HG03064 (cell line): ENCODE data around the gene SYCP2L.
"Not testable (repeated sequence)": the region's sequence is repeated elsewhere in the genome, so short reads cannot be mapped to it uniquely, and the experiment has no call there.

Source experiments
- ATAC-seq: cut with Tn5 transposase; IDR thresholded peaks from one replicate; pipeline ENCODE4 v1.9.1; 2021; ENCODE audit warnings: low read depth; ENCODE audit not compliant: unreplicated experiment

The SYCP2L gene

DNA sequence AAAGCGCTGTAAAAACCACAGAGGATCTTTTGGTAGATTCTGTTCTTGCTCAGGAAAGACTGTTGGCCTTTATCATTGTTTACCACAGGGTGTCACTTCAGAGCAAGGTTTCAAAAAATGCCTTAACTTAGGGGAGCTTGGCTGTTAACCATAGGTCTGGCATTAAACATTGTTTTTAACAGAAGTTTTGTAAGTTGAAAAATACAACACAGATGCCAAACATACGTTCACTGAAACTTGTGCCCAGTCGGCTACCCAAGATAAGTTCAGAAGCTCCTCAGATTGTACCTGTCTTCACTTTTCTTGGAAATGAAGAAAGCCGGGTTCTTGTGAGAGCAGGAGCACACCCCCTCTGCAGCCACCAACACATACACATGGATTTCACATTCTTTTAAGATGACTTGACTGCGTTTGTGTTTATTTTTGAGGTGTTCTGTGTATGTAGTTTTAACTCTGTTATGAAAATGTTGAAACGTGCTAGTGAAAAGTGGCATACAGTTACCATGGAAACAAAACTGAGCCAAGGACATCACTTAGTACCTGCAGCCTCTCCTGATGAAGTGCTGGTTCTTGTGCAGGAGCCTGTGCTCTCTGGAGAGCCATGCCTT is 64.9 kb downstream of the SYCP2L start:
- ATAC-seq: no peak

DNA sequence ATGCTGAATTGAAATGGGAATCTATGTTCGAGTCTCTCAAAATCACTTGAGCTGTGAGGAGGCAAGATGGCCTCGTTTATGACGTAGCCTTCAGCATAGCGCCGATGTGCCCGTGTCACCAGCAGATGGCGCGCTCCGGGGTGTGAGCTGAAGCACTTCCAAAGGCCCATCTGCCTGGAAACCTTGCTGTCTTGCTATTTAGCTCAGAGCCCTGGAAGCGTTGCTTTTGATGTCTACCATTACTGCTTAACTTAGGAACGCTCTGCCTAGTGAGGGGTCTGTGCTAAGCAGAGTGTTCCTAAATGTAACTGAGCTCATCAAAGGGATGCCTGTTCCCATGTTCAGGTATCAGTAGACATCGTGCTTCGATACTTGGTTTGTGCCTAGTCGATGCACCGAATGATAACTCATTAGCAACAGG is 67.7 kb downstream of the SYCP2L start:
- ATAC-seq: peak; percentile 57

DNA sequence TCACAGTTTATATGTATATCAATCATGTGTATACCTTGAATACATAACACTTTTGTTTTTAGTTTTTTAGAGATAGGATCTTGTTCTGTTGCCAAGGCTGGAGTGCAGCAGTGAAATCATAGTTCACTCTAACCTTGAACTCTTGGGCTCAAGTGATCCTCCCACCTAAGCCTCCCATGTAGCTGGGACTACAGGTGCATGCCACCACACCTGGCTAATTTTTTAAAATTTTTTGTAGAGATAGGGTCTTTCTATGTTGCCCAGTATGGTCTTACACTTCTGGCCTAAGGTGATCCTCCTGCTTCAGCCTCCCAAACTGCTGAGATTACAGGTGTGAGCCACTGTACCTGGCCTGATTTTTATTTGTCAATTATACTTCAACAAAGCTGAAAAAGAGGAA is 69.9 kb downstream of the SYCP2L start:
- ATAC-seq: no peak

DNA sequence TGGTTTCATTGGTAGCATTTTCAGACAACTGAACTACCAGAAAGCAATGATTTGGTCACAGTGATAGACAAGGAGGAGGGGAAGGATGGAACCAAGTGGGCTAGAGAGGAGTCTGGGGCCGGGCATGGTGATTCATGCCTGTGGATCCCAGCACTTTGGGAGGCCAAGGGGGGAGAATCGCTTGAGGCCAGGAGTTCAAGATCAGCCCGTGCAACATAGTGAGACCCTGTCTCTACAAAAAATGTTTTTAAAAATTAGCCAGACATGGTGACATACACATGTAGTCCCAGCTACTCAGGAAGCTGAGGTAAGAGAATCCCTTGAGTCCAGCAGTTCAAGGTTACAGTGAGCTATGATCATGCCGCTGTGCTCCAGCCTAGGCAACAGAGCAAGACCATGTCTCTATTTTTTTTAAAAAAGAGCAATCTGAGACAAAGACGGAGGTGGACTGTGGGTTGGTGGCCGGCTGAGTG is 70.6 kb downstream of the SYCP2L start:
- ATAC-seq: no peak

DNA sequence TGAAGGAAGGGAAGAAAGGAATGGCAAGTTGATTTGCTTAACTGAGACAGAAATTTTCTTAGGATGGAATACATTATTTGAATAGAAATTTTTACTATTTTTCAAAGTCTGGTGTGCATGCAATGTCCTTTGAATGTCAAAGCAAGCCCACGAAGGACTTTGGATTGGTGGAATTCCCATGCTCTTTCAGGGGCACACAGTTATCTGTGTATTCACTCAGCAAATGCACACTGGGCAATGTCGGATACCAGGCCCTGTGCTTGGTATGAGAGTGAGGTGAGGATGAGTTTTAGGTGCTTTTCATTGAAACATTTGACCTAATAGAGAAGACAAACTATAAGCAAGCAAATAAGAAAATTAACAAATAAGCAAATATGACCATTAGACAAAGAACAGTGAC is 73.3 kb downstream of the SYCP2L start:
- ATAC-seq: no peak

DNA sequence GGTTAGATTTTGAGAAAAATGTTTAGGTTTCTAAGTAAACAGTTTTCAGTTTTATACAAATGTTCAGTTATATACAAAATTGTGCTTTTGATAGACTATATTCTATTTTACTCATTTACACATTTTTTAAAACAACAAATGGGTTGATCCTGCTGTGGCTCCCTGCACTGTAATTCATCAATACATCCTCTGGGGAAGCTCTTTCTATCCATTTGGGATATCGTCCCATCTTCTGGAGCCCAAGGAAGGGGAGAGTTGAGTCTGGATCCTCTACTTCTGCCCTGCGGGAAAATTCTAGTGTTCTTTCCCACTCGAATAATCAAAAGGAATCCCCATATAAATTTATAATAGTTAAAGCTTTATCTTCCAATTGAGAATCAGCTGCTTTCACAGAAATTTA is 75.0 kb downstream of the SYCP2L start:
- ATAC-seq: no peak

DNA sequence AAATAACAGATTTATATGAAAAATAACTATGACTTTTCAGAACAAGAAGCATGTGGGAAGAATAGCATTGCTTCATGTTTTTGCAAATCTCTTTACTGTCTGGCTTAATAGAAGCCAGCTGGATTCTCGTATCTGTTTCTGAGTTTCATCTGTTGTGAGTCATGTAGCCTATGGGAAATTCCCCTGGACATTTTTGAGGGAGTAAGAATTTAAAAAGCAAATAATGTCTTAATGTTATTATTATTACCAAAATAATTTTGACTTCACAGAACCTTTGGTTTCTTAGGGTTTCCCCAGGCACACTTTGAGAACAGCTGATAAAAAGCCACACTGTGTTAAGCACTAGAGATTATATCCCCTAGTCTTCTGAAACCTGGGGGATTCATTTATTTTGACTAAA is 75.8 kb downstream of the SYCP2L start:
- ATAC-seq: no peak

DNA sequence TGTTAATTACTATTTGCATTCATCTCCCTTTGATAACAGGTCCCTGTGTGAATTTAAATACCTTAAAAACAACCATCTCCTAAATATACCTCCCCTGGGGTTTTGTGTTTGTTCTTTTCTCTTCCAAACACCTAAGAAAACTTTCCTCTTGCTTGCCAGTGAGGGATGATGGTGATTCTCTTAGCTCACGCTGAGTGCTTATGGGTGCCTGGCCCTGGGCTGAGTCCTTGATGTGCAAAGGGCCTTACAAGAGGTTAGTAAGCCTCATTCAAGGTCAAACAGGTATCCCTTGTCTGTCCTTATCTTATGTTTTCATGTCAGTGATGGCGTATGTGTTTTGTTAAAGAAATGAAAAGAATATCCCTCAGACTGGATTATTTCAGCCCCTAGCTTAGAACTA is 76.3 kb downstream of the SYCP2L start:
- no peak for ATAC-seq

DNA sequence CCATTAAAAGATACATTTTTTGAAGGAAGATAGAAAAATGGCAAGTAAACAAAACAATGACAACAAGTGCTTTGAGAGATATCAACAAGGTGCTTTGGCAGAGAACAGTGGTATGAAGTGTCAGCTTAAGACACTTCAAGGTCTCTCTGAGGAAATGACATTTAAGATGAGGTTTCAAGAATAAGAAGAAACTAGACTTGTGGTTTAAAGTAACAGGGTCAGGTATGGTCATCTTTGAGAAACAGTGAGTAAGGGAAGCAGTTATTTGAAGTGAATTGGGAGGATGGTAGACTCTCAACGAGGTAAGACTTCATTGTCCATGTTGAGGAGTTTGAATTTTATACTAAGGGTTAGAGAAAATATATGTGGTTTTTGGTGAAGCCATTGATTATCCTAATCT is 77.8 kb downstream of the SYCP2L start:
- ATAC-seq: peak; percentile 97

DNA sequence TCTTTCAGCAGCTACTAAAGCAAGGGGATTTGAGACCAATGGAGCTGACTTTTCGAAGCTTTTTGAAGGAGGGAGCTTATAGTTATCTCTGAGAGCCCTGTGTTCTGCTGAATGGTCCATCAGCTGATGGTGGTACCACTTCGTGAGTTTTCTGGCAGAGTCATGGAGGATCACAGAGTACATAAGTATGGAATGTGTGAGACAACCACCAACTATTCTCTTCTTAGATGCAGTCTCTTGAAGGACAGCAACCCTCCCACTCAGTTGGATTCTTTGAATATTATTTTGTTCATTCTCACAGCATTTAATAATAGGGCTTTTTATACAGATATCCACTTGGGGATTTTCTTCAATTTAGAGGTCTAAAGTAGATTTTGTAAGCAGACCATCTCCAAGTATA is 81.9 kb downstream of the SYCP2L start:
- ATAC-seq: no peak

DNA sequence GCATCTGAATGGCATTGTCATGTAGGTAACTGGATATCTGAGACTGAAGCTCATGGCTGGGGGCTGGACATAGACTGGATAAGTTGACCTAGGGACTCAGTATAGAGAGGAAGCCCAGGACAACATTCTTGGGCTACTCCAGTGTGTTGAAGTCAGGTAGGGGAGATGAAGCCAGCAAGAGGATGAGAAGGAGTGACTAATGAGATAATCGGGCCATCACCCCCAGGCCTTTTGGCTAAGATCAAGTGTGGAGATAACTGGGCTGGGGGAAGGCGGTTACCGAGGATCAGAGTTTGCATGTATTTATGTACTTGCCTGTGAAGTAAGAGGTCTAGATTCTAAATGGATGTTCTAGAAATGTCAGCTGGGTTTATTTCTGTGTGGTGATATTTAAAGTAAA is 83.9 kb downstream of the SYCP2L start:
- ATAC-seq: no peak

DNA sequence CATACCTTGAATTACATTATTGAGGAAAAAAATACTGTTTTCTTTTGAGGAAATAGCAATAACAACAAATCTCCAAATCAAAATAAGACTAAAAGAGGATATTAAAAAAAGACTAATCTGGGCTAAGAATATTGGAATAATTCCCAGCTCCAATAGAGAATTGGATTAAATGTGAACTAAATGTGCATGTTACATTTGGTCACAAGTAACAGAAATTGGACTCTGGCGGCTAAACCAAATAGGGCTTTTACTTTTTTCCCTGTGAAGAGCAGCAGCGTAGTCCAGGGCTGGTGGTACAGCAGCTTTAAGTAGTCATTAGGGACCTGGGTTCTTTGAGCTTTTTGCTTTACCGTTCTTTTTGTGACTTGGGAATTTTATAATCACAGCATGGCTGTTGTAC is 85.3 kb downstream of the SYCP2L start:
- ATAC-seq: no peak

DNA sequence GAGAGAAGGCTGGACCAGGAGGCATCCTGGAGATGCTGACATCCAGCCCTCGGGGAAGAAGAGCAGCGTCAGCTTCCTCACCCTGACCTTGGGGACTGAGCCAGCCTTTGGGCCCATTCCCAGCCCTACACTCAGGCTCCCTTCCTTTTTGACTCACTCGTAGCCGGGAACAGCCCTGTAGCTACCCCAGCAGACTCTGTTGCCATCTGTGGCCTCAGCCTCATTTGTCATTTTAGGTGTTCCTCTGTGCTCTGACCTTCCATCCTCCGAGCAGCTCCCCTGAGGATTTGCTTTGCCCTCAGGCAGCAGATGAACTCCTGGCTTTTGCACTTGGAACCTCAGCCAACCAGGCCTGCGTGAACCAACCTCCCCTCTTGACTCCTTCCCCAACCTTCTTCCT is 89.7 kb downstream of the SYCP2L start:
- ATAC-seq: no peak

DNA sequence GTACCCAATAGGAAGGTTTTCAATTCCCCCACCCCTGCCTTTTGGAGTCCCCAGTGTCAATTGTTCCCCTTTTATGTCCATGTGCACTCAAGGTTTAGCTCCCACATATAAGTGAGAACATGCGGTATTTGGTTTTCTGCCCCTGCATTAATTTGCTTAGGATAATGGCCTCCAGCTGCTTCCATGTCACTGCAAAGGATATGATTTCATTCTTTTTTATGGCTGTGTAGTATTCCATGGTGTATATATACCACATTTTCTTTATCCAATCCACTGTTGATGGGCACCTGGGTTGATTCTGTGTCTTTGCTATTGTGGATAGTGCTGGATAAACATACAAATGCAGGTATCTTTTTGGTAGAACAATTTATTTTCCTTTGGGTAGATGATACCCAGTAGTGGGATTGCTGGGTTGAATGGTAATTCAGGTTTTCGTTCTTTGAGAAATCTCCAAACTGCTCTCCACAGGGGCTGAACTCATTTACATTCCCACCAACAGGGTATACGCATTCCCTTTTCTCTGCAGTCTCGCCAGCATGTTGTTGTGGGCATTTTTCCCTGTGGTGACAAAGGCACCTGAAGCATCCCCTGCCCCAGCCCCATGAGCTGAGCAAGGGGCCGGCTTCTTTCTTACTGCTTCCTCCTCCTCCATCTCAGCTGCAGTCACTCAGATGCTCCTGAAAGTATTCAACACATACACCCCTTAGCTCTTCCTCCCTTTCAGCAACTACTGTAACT is 90.5 kb downstream of the SYCP2L start:
- no peak for ATAC-seq

DNA sequence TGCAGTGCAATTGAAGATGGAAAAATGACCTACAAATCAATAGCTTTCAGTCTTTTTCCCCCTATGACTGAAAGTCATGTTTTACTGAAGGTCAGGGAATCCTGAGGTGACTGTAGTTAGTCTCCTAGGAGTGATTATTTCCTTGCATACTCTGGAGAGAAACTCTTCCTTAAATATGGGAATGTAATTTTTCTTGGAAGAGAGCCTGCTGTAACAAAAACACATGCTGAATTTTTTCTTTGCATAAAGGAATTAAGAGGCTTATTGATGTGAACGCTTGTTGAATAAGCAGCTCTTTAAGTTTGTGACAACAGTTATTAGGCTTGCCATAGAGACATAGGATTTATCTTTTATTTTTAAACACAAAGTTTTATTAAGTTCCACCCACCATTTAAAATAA is 92.8 kb downstream of the SYCP2L start:
- no peak for ATAC-seq

DNA sequence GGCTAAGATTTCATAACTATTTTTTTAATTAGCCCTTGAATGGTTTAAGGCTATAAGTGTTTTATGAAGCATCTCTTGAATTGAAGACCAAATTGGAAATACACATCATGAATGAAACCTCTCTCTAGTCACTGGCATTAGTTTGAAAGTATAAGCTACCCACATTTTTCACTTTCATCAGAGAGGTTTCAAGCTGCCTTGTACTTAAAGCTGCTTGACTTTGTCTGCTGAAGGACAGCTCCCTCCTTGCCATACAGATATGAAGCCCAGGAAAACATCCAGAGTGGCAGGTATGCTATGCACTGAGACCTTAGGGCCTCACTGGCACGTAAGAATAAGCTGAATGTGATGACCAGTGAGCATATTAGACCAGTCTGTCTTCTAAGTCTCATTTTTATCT is 94.6 kb downstream of the SYCP2L start:
- no peak for ATAC-seq

DNA sequence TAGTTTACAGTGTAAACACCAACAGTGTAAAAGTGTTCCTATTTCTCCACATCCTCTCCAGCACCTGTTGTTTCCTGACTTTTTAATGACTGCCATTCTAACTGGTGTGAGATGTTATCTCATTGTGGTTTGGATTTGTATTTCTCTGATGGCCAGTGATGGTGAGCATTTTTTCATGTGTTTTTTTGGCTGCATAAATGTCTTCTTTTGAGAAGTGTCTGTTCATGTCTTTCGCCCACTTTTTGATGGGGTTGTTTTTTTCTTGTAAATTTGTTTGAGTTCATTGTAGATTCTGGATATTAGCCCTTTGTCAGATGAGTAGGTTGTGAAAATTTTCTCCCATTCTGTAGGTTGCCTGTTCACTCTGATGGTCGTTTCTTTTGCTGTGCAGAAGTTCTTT is 98.1 kb downstream of the SYCP2L start:
- ATAC-seq: not testable (repeated sequence)

DNA sequence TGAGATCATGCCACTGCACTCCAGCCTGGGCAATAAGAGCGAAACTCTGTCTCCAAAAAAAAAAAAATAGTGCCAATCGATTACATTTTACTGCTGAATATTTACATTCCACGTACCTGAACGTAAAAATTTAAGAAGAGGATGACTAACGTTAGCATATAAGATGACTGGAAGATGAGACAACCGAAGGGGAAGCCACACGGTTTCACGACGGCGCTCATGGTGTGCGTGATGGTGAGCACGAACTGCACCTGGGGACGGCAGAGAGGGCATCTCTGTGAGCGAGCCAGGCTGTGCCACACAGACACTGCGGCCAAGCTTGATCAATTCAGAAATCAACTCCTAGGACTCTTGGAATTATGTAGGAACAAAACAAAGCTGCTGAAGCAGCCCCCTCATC is 102.7 kb downstream of the SYCP2L start:
- no peak for ATAC-seq

DNA sequence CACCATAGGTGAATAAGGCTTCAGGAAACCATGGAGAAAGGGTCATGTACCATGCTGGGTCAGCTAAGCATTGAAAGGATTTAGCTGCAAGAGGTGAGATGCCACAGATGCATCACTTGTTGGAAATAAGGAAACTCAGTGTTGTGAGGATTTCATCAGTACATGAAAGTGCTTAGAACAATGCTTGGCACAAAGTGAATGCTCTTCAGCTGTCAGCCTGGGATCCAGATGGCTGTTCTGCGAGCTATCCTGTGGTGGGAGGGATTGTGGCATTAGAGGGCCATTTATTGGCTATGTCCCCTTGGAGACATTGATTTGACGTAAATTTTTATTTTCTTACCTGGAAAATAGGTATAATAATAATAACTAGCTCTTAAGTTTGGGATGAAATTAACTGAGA is 104.3 kb downstream of the SYCP2L start:
- no peak for ATAC-seq

DNA sequence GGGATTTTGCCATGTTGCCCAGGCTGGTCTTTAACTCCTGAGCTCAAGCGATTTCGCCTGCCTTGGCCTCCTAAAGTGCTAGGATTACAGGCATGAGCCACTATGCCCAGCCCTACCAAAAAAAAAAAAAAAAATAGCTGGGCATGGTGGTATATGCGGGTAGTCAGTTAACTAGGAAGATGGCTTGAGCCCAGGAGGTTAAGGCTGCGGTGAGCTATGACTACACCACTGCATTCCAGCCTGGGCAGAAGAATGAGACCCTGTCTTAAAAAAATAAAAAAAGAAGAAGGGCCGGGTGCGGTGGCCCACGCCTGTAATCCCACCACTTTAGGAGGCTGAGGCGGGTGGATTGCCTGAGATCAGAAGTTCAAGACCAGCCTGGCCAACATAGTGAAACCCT is 107.0 kb downstream of the SYCP2L start:
- no peak for ATAC-seq

DNA sequence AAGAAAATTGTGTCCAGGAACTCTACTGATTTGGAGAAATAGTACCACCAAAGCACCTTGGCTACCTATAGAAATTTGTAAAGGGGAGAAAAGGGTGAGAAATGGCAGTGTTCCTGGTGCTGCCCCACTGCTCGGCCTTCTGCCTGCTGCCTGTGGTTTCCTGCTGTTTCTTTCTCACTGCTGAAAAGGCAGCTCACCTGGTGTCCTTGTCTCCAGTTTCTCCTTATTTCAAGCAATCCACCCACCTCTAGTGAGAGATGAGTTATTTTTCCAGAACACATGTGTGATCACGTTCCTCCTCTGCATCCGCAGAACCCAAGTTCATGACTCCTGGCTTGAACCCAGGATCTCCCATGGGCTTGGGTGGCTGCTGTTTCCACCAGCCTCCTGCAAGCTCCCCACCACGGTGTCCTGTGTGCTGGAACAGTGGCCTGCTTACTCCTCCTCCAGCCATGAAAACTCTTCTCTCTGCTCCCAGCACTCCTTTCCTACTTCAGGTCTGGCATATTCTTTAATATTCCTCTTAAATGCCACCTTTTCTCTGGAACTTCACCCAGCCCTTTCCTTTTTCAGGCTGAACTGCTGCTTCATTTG is 108.4 kb downstream of the SYCP2L start:
- ATAC-seq: no peak

DNA sequence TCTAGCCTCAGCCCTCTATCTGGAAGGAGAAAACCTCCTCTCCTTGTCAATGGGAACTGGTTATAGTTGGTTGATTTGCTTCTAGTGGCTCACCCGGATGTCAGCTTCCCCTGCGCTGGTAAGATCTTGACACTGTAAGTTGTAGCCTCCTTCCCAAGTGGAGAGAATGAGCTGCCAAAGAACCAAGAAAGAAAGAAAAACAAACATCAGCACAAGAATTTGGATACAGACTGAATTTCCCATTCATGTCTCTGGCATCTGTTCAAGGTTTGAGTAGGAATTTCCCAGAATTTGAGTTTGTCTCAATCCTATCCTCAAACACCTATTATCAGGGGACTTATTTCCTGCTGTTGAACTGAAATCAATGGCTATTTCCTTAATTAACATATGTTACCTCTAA is 113.1 kb downstream of the SYCP2L start:
- no peak for ATAC-seq
